Caco-2 (cell line): ENCODE results near the gene C2orf76. TPM values are rescaled to one million over a fixed set of nuclear protein-coding genes. Genes with fewer than 3 reads are reported as not detected.

Experiments used
- BruUV-seq: library from RNA; stranded (reverse); fragments of 400-500 nt; replicated peaks from 2 replicates; lab custom pipeline; 2021; lab: Mats Ljungman, UMichigan
- CTCF ChIA-PET: fragments of 300-600 bp; sonication (Branson Sonifier 250); formaldehyde crosslinking; loops from one replicate; lab custom pipeline; 2022; ENCODE audit warnings: antibody characterized with exemption; lab: Charles Lee
- POLR2A ChIA-PET: fragments of 300-600 bp; sonication (Branson Sonifier 250); formaldehyde crosslinking; loops from one replicate; lab custom pipeline; 2022; ENCODE audit warnings: antibody characterized with exemption; lab: Charles Lee
- DNase-seq, 2 experiments: peaks; one replicate each; pipeline versions ENCODE4 v3.0.0 to v3.0.0-alpha.2; 2020 to 2022
- H3K27me3 ChIP-seq: replicated peaks from 2 replicates; pipeline ENCODE4 v1.6.0; 2011; ENCODE audit warnings: low read length; ENCODE audit not compliant: control insufficient read depth, insufficient read depth
- H3K36me3 ChIP-seq: 2 replicates; pipeline ENCODE4 v1.5.1; 2011; ENCODE audit warnings: low read length; ENCODE audit not compliant: control insufficient read depth, insufficient read depth
- H3K4me1 ChIP-seq: fragments of 250-450 bp; sonication (Bioruptor Pico); 2 replicates; pipeline ENCODE4 v1.5.1; 2020; ENCODE audit warnings: mild to moderate bottlenecking
- H3K4me3 ChIP-seq: 2 replicates; pipeline ENCODE4 v1.5.1; 2011; ENCODE audit warnings: low read depth, mild to moderate bottlenecking, control low read depth, low read length
- H3K9me3 ChIP-seq: fragments of 250-450 bp; sonication (Bioruptor Pico); 2 replicates; pipeline ENCODE4 v1.5.1; 2020; ENCODE audit warnings: mild to moderate bottlenecking, moderate library complexity
- H3K27ac Mint-ChIP-seq: one replicate; pipeline ENCODE4 v1.8.0; 2022; ENCODE audit warnings: mixed read lengths; ENCODE audit not compliant: unreplicated experiment
- H3K27me3 Mint-ChIP-seq: one replicate; pipeline ENCODE4 v1.8.0; 2022; ENCODE audit warnings: mixed read lengths; ENCODE audit not compliant: insufficient read depth, unreplicated experiment
- H3K36me3 Mint-ChIP-seq: one replicate; pipeline ENCODE4 v1.8.0; 2022; ENCODE audit warnings: mild to moderate bottlenecking, mixed read lengths; ENCODE audit not compliant: insufficient read depth, unreplicated experiment
- H3K4me1 Mint-ChIP-seq: one replicate; pipeline ENCODE4 v1.8.0; 2022; ENCODE audit warnings: low read depth, mixed read lengths; ENCODE audit not compliant: unreplicated experiment
- H3K4me3 Mint-ChIP-seq: one replicate; pipeline ENCODE4 v1.8.0; 2022; ENCODE audit warnings: mild to moderate bottlenecking, moderate library complexity, mixed read lengths; ENCODE audit not compliant: unreplicated experiment
- H3K9me3 Mint-ChIP-seq: one replicate; pipeline ENCODE4 v1.8.0; 2022; ENCODE audit warnings: mixed read lengths; ENCODE audit not compliant: unreplicated experiment
- intact Hi-C: fragments of 100-400 bp; cut with micrococcal nuclease; formaldehyde crosslinking; loops from one replicate; pipeline ENCODE4 v1.10.0; 2022; ENCODE audit not compliant: unreplicated experiment
- total RNA-seq: library from RNA; stranded (reverse); gene quantifications from 2 replicates; pipeline ENCODE4 v1.2.3, GENCODE V29; 2022
- TF ChIP-seq, protein P1 (sequence below), 2 experiments: fragments of 200-600 bp in 1 of 2; IDR thresholded peaks; 1 replicate in 1 of 2; 2 replicates in 1 of 2; pipeline versions ENCODE4 v1.5.1 to v1.8.0; 2011 to 2022; ENCODE audit warnings: antibody characterized with exemption in 1 of 2, control low read depth in 1 of 2, inconsistent platforms in 1 of 2, low read depth in 1 of 2, low read length in 1 of 2, mild to moderate bottlenecking in 1 of 2, moderate library complexity in 1 of 2; ENCODE audit not compliant: insufficient read depth in 1 of 2, severe bottlenecking in 1 of 2, unreplicated experiment in 1 of 2

Gene C2orf76
- total RNA-seq, 1 experiment from 2014 or later: 6.5 TPM

DNA sequence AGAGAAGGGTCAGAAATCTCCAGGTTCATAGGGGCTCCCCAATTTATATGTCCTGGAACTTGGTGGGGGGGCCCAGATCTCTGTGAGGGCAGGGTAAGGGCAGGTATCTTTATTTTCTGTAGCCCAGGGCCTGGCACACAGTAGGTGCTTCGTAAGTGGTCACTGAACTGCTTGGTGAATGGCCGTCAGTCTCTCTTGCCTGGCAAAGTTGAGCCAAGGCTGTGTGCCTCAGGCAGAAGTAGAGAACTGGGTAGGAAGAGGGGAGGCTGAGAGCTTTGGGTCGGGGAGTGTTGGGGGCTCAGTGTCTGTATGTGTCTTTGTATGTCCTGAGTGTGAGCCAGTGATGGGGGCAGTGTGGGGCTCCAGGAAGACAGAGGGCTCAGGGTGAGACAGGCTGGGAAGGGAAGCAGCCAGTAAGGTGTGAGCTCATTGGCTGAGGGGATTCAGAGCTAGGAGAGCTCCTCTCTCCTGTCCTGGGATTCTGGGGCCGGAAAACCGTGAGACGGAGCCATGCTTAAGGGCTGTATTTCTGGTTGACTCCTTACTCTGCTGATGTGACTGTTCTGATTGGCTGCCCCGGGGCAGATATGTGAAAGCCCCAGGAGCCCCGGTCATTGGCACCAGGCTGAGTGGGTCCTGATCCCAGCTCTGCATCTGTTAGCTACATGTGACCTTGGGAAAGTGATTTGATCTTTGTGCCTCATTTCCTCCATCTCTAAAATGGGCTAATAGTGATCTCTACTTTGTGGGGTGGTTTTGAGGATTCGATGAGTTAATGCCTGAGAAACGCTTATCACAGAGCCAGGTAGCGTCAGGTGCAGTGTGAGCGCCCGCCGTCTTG, 112.7 kb downstream of the C2orf76 start:
- Histone ChIP-seq H3K36me3 (no peaks in the 10 kb centered on the region), H3K27me3 (no peaks in the 10 kb centered on the region), H3K4me1 (peaks cover 35% of the 10 kb centered on the region), H3K4me3 (no peak overlapping the region), H3K9me3 (no peaks in the 10 kb centered on the region)
- Mint-ChIP-seq H3K36me3 (peaks cover 10% of the 10 kb centered on the region), H3K4me1 (peaks cover 22% of the 10 kb centered on the region), H3K9me3 (no peaks in the 10 kb centered on the region), H3K27ac (peak overlapping the region; percentile 11), H3K4me3 (no peak overlapping the region), H3K27me3 (no peaks in the 10 kb centered on the region)
- DNase-seq: no peak
- BruUV-seq: no TSS peak
- TF ChIP-seq, protein P1, sequence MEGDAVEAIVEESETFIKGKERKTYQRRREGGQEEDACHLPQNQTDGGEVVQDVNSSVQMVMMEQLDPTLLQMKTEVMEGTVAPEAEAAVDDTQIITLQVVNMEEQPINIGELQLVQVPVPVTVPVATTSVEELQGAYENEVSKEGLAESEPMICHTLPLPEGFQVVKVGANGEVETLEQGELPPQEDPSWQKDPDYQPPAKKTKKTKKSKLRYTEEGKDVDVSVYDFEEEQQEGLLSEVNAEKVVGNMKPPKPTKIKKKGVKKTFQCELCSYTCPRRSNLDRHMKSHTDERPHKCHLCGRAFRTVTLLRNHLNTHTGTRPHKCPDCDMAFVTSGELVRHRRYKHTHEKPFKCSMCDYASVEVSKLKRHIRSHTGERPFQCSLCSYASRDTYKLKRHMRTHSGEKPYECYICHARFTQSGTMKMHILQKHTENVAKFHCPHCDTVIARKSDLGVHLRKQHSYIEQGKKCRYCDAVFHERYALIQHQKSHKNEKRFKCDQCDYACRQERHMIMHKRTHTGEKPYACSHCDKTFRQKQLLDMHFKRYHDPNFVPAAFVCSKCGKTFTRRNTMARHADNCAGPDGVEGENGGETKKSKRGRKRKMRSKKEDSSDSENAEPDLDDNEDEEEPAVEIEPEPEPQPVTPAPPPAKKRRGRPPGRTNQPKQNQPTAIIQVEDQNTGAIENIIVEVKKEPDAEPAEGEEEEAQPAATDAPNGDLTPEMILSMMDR (IDR thresholded peaks at IDR 0.05; ENCODE audit: insufficient read depth in 1 of 2, low read depth in 1 of 2, low read length in 1 of 2, severe bottlenecking in 1 of 2, unreplicated experiment in 1 of 2): no peak
- ChIA-PET CTCF (no interaction called here), POLR2A (no interaction called here)
- intact Hi-C loops: no loop called here

DNA sequence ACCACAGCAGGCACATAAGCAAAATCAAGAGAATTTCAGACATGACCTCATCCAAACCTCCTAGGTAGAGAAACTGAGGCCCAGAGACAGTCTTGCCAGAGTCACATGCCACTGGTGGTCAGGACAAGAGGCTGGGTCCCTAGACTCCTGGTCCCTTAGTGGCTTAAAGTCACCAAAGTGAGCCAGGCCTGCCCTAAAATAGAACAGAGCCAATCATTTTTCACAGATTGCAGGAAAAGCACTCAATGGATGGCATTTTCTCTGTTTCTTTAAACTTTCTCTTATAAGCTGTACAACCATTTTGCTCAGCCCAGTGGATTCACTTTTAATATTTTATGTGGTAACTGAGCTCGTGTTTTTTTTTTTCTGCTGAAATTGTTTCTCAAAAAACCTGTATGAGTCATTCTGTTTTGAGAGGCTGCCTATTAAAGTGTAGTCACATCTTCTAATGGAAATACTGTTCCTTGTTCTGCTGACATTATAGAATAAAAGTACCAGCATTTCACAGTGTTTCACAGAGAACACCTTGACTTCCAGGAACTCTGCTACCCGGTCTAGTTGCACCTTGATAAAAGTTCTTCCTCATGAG, 113.4 kb downstream of the C2orf76 start:
- Histone ChIP-seq H3K9me3 (no peaks in the 10 kb centered on the region), H3K27me3 (no peaks in the 10 kb centered on the region), H3K4me3 (no peak overlapping the region), H3K36me3 (no peaks in the 10 kb centered on the region), H3K4me1 (peaks cover 28% of the 10 kb centered on the region)
- BruUV-seq: no TSS peak
- Mint-ChIP-seq H3K4me1 (peaks cover 22% of the 10 kb centered on the region), H3K27me3 (no peaks in the 10 kb centered on the region), H3K4me3 (no peak overlapping the region), H3K36me3 (peaks cover 12% of the 10 kb centered on the region), H3K27ac (peak overlapping the region; percentile 11), H3K9me3 (no peaks in the 10 kb centered on the region)
- no peak for DNase-seq
- TF ChIP-seq, protein P1 (IDR thresholded peaks at IDR 0.05; ENCODE audit: insufficient read depth in 1 of 2, low read depth in 1 of 2, low read length in 1 of 2, severe bottlenecking in 1 of 2, unreplicated experiment in 1 of 2): no peak
- CTCF ChIA-PET: no interaction called here
- intact Hi-C loops: no loop called here
- POLR2A ChIA-PET: no interaction called here

Other genes starting within 250 kb of the C2orf76 start
- not detected in 2 replicates for gene C1QL2, start 208.1 kb downstream of the C2orf76 start, total RNA-seq
- gene STEAP3, start 143.0 kb downstream of the C2orf76 start, total RNA-seq: 20.1 and 20.4 TPM in 2 replicates
- gene DBI, start 143 bp upstream of the C2orf76 start, total RNA-seq: 256 and 257 TPM in 2 replicates
- gene TMEM37, start 65.0 kb upstream of the C2orf76 start, total RNA-seq: 13.8 and 15.8 TPM in 2 replicates
- gene SCTR, start 157.6 kb upstream of the C2orf76 start, total RNA-seq: not detected in 2 replicates
- gene CFAP221, start 177.6 kb upstream of the C2orf76 start, total RNA-seq: 0.60 TPM in 1 of 2 replicates, not detected in the other